Muscle layer of duodenum (tissue), 2 donors: ENCODE results near the gene RHOT1.
"Not testable (repeated sequence)": the region's sequence is repeated elsewhere in the genome, so short reads cannot be mapped to it uniquely, and the experiment has no call there.

Source experiments
- H3K27ac ChIP-seq: one replicate; pipeline ENCODE4 v1.7.0; 2013; ENCODE audit warnings: mild to moderate bottlenecking, low read length
- H3K27me3 ChIP-seq: one replicate; pipeline ENCODE4 v1.7.0; 2013; ENCODE audit warnings: low read depth, mild to moderate bottlenecking, control low read depth, low read length
- H3K36me3 ChIP-seq, 2 donors: one replicate each; pipeline ENCODE4 v1.7.0; 2013; ENCODE audit warnings: low read length in 2 of 2, control low read depth in 1 of 2, mild to moderate bottlenecking in 1 of 2; ENCODE audit not compliant: insufficient read depth in 2 of 2, control insufficient read depth in 1 of 2
- H3K4me1 ChIP-seq, 2 donors: one replicate each; pipeline ENCODE4 v1.7.0; 2013; ENCODE audit warnings: low read length in 2 of 2, mild to moderate bottlenecking in 2 of 2, control low read depth in 1 of 2, moderate library complexity in 1 of 2; ENCODE audit not compliant: insufficient read depth in 2 of 2, control insufficient read depth in 1 of 2
- H3K4me3 ChIP-seq, 2 donors: one replicate each; pipeline ENCODE4 v1.7.0; 2013; ENCODE audit warnings: low read length in 2 of 2, low read depth in 1 of 2, mild to moderate bottlenecking in 1 of 2
- H3K9me3 ChIP-seq, 2 donors: one replicate each; pipeline ENCODE4 v1.7.0; 2013; ENCODE audit warnings: low read length in 2 of 2, control low read depth in 1 of 2, mild to moderate bottlenecking in 1 of 2; ENCODE audit not compliant: control insufficient read depth in 1 of 2
- donor health status: healthy.

The RHOT1 gene

GRCh38 chr17:32142857-32143526 lies 690 bp downstream of the RHOT1 start:
- Histone ChIP-seq H3K4me3 (peak overlapping the region; percentile 94 to 97), H3K36me3 (no peaks in the 10 kb centered on the region), H3K4me1 (peaks cover 0 to 16% of the 10 kb centered on the region in 2 donors), H3K9me3 (no peaks in the 10 kb centered on the region), H3K27me3 (no peaks in the 10 kb centered on the region), H3K27ac (peak overlapping the region; percentile 76)

- peaks cover 0 to 16% of the 10 kb centered on the region in 2 donors for H3K4me1 ChIP-seq
- H3K36me3 ChIP-seq: no peaks in the 10 kb centered on the region
- H3K27ac ChIP-seq: no peak overlapping the region
- no peaks in the 10 kb centered on the region for H3K27me3 ChIP-seq
- H3K4me3 ChIP-seq: peak overlapping the region; percentile 94 to 97
- H3K9me3 ChIP-seq: no peaks in the 10 kb centered on the region
These were observed 1.2 kb downstream of the RHOT1 start for GRCh38 chr17:32143527-32143870.

- H3K4me3 ChIP-seq, H3K9me3 ChIP-seq, H3K36me3 ChIP-seq, H3K27me3 ChIP-seq, H3K27ac ChIP-seq: not testable (repeated sequence)
- peaks cover 0 to 16% of the 10 kb centered on the region in 2 donors for H3K4me1 ChIP-seq
These were observed 2.1 kb downstream of the RHOT1 start for GRCh38 chr17:32144442-32144841.

- H3K27ac ChIP-seq: no peak overlapping the region
- H3K9me3 ChIP-seq: no peaks in the 10 kb centered on the region
- no peaks in the 10 kb centered on the region for H3K27me3 ChIP-seq
- H3K4me3 ChIP-seq: no peak overlapping the region
- H3K36me3 ChIP-seq: peaks cover 0 to 9% of the 10 kb centered on the region in 2 donors
- H3K4me1 ChIP-seq: peaks cover 0 to 12% of the 10 kb centered on the region in 2 donors
These were observed 6.0 kb downstream of the RHOT1 start for GRCh38 chr17:32148351-32148750.

- H3K4me1 ChIP-seq: no peaks in the 10 kb centered on the region
- no peak overlapping the region for H3K27ac ChIP-seq
- no peaks in the 10 kb centered on the region for H3K9me3 ChIP-seq
- peaks cover 3 to 17% of the 10 kb centered on the region in 2 donors for H3K36me3 ChIP-seq
- H3K4me3 ChIP-seq: no peak overlapping the region
- no peaks in the 10 kb centered on the region for H3K27me3 ChIP-seq
These were observed 8.1 kb downstream of the RHOT1 start for GRCh38 chr17:32150358-32150757.

- H3K9me3 ChIP-seq: no peaks in the 10 kb centered on the region
- H3K27me3 ChIP-seq: no peaks in the 10 kb centered on the region
- no peaks in the 10 kb centered on the region for H3K4me1 ChIP-seq
- no peak overlapping the region for H3K4me3 ChIP-seq
- peaks cover 3 to 17% of the 10 kb centered on the region in 2 donors for H3K36me3 ChIP-seq
- no peak overlapping the region for H3K27ac ChIP-seq
These were observed 9.8 kb downstream of the RHOT1 start for GRCh38 chr17:32152130-32152529.

GRCh38 chr17:32155896-32156295 lies 13.6 kb downstream of the RHOT1 start:
- no peaks in the 10 kb centered on the region for H3K27me3 ChIP-seq
- H3K4me1 ChIP-seq: no peaks in the 10 kb centered on the region
- peaks cover 11 to 25% of the 10 kb centered on the region in 2 donors for H3K36me3 ChIP-seq
- H3K4me3 ChIP-seq: no peak overlapping the region
- H3K27ac ChIP-seq: no peak overlapping the region
- no peaks in the 10 kb centered on the region for H3K9me3 ChIP-seq

GRCh38 chr17:32156656-32157055 lies 14.4 kb downstream of the RHOT1 start:
- Histone ChIP-seq H3K9me3 (no peaks in the 10 kb centered on the region), H3K4me3 (no peak overlapping the region), H3K4me1 (no peaks in the 10 kb centered on the region), H3K36me3 (peaks cover 11 to 27% of the 10 kb centered on the region in 2 donors), H3K27ac (no peak overlapping the region), H3K27me3 (no peaks in the 10 kb centered on the region)

GRCh38 chr17:32157225-32157624 lies 14.9 kb downstream of the RHOT1 start:
- H3K27ac ChIP-seq: no peak overlapping the region
- H3K4me3 ChIP-seq: no peak overlapping the region
- H3K27me3 ChIP-seq: no peaks in the 10 kb centered on the region
- H3K4me1 ChIP-seq: no peaks in the 10 kb centered on the region
- H3K36me3 ChIP-seq: peaks cover 11 to 32% of the 10 kb centered on the region in 2 donors
- no peaks in the 10 kb centered on the region for H3K9me3 ChIP-seq

GRCh38 chr17:32158870-32159585 lies 16.7 kb downstream of the RHOT1 start:
- Histone ChIP-seq H3K4me1 (no peaks in the 10 kb centered on the region), H3K27me3 (no peaks in the 10 kb centered on the region), H3K9me3 (no peaks in the 10 kb centered on the region), H3K27ac (no peak overlapping the region), H3K4me3 (no peak overlapping the region), H3K36me3 (peaks cover 7 to 23% of the 10 kb centered on the region in 2 donors)

GRCh38 chr17:32159586-32160438 lies 17.5 kb downstream of the RHOT1 start:
- H3K9me3 ChIP-seq: no peaks in the 10 kb centered on the region
- H3K36me3 ChIP-seq: peaks cover 7 to 24% of the 10 kb centered on the region in 2 donors
- H3K4me3 ChIP-seq: no peak overlapping the region
- H3K4me1 ChIP-seq: no peaks in the 10 kb centered on the region
- H3K27me3 ChIP-seq: no peaks in the 10 kb centered on the region
- H3K27ac ChIP-seq: no peak overlapping the region
